GM18951 (cell line): ENCODE results near the gene SENP2.
"Not testable (repeated sequence)": the region's sequence is repeated elsewhere in the genome, so short reads cannot be mapped to it uniquely, and the experiment has no call there.

Experiments used
- POLR2A ChIP-seq: IDR thresholded peaks from 4 replicates; pipeline ENCODE4 v1.6.1; 2011; ENCODE audit warnings: mild to moderate bottlenecking; ENCODE audit not compliant: insufficient read length, insufficient read depth; ENCODE audit errors: extremely low read depth
- in situ Hi-C: fragments of 300-500 bp; cut with MboI; formaldehyde crosslinking; loops from one replicate; pipeline ENCODE4 v1.12.0; 2022; ENCODE audit warnings: low sequenced_read_pairs, mixed read lengths, inconsistent platforms; ENCODE audit not compliant: unreplicated experiment

SENP2 gene

GRCh38 chr3:185658504-185658912 is 72.4 kb downstream of the SENP2 start:
- in situ Hi-C loops, result no loop called here
- no peak for TF ChIP-seq POLR2A

- TF ChIP-seq POLR2A, result no peak
- in situ Hi-C loops, result no loop called here
These were observed 72.8 kb downstream of the SENP2 start for GRCh38 chr3:185658943-185659342.

DNA sequence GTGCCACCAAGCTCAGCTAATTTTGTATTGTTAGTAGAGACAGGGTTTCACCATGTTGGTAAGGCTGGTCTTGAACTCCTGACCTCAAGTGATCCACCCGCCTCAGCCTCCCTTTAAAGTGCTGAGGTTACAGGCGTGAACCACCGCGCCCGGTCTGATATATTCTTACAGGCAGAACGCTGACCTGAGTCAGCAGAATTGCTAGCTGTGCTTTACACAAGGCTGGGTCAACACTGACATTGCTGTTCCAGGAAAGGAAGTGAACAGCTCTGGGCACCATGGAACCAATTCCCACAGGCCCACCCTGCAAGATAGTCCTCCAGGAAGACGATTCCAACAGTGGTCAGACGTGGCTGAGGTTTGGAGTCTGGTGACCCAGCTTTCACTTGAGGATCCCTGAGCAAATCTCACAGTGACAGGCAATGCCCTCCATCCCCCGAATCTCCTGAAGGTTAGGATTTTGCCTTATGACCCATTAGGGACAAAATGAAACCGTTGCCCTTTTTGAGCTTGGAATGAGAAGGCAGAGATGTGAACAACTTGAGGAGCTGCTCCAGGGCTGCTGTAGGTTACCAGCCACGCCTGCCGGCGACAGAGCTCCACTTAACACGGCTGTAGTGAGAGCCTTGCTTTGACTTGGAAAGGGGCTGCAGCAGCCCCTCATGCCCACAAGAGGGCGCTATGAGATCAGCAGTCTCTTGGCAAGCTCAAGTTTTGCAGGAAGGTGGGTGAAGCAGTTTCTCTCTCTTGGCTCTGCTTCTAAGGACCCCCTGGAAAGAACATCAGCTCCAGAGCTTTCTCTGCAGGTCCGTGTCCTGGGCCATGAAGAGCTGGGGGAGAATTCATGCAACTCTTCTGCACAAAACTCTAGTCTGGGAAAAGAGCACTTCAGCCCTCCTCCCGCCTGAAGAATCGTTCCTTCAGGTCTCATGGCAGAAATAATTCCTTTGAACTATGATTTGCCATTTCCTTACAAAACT is 74.1 kb downstream of the SENP2 start:
- no peak for TF ChIP-seq POLR2A
- in situ Hi-C loops, result no loop called here

DNA sequence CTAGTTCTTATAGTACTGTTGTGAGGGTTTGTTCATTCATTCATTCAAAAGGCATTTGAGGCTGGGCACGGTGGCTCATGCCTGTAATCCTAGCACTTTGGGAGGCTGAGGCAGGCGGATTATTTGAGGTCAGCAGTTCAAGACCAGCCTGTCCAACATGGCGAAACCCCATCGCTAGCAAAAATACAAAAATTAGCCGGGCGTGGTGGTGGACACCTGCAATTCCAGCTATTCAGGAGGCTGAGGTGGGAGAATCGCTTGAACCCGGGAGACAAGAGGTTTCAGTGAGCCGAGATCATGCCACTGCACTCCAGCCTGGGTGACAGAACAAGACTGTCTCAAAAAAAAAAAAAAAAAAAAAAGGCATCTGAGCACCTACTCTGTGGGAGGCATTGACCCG is 75.2 kb downstream of the SENP2 start:
- in situ Hi-C loops, result not testable (repeated sequence)

DNA sequence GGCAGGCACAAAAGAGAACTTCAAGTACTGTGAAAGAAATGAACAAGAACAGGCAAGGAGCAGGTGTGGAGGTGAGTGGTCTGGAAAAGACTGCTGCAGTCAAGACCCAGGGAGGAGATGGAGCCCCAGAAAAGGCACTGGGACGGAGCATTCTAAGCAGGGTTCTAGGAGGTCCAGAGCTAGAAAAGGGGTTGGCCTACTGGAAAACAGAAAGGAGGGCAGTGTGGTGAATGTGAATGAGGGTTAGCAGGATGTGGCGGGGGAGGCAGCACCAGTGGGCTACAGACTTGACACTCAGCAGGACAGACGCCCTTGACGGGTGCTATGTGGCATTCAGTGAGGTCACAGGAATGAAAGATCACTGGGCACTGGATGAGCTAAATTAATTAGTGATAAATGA is 75.7 kb downstream of the SENP2 start:
- TF ChIP-seq POLR2A, result no peak
- in situ Hi-C loops, result no loop called here

GRCh38 chr3:185663929-185664328 is 77.8 kb downstream of the SENP2 start:
- TF ChIP-seq POLR2A, result no peak
- in situ Hi-C loops, result no loop called here

- TF ChIP-seq POLR2A, result no peak
- in situ Hi-C loops, result no loop called here
These were observed 81.5 kb downstream of the SENP2 start for GRCh38 chr3:185667574-185667973.

DNA sequence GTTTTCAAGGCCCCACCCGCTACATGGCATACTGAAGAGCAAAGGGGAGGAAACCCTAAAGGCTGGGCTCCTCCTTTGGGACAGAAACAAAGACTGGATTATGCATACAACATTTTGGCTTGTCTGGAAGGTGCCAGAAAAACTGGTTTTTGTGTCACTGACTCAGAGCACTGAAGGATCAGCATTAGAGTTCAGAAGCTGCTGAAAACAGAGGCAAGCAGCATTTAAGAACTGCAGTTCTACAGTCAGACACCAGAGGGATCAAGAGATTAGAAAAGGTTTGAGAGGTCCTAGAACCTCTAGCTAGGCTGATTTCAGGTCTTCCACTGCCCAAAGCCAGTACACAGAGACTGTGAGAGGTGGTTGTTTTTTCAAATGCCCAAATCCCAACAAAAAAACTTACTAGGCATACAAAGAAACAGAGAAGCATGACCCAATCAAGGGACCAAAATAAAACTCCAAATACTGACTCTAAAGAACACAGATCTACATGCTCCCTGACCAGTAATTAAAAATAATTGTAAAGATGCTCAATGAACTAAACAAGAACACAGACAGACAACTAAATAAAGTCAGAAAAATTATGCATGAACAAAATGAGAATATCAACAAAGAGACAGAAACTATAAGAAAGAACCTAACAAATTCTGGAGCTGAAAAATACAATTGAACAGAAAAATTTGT is 91.2 kb downstream of the SENP2 start:
- in situ Hi-C loops, result no loop called here
- TF ChIP-seq POLR2A, result no peak

GRCh38 chr3:185678027-185678426 is 91.9 kb downstream of the SENP2 start:
- TF ChIP-seq POLR2A, result no peak
- in situ Hi-C loops, result no loop called here

- in situ Hi-C loops, result no loop called here
- no peak for TF ChIP-seq POLR2A
These were observed 94.1 kb downstream of the SENP2 start for GRCh38 chr3:185680231-185680630.
